ENCODE measurements around the gene ADAMTS2.

ADAMTS2 gene

GRCh38 chr5:179278546-179278945, 66.7 kb downstream of the ADAMTS2 start:
- DNase-seq (ENCODE audit: low read depth in 2 of 2): no peak

DNA sequence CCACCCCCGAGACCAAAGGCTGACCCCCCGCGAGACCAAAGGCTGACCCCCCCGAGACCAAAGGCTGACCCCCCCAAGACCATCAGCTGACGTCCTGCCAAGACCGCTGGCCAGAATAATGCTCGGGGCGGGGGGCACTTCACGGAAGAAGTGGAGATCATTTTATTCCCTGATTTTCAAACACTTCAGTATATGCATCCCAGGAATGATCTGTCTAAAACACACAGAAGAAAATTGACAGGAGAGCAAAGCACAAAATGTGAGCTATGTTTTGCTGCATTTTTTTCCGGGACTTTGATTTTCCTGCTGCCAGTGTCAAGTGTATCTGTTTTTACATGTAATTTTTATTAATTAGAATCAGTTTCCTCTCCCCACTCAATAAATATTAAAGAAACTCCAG, 67.1 kb downstream of the ADAMTS2 start:
- no peak for DNase-seq (ENCODE audit: low read depth in 2 of 2)

GRCh38 chr5:179276838-179277395, 68.3 kb downstream of the ADAMTS2 start:
- DNase-seq (ENCODE audit: low read depth in 2 of 2): no peak

GRCh38 chr5:179275941-179276837, 69.1 kb downstream of the ADAMTS2 start:
- no peak for DNase-seq (ENCODE audit: low read depth in 2 of 2)

DNA sequence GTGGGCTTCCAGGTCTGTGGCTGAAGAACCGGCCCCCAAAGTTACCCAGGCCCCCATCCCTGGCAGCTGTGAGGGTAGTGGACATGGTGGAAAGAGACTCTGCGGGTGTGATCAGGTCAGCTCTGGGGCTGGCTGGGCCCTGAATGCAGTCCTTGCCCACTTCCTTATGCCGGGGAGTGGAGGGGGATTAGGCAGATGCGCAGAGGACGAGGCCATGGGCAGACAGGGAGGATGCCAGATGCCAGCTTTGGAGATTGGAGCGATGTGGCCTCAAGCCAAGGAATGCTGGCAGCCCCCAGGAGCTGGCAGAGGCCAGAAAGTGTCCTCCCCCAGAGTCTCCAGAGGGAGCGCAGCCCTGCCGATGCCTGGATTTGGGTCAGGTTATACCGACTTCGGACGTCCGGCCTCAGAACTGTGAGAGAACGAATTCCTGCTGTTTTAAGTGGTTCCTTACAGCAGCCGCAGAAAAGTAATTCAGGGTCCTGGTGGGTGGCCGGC, 69.8 kb downstream of the ADAMTS2 start:
- no peak for DNase-seq (ENCODE audit: low read depth in 2 of 2)

DNA sequence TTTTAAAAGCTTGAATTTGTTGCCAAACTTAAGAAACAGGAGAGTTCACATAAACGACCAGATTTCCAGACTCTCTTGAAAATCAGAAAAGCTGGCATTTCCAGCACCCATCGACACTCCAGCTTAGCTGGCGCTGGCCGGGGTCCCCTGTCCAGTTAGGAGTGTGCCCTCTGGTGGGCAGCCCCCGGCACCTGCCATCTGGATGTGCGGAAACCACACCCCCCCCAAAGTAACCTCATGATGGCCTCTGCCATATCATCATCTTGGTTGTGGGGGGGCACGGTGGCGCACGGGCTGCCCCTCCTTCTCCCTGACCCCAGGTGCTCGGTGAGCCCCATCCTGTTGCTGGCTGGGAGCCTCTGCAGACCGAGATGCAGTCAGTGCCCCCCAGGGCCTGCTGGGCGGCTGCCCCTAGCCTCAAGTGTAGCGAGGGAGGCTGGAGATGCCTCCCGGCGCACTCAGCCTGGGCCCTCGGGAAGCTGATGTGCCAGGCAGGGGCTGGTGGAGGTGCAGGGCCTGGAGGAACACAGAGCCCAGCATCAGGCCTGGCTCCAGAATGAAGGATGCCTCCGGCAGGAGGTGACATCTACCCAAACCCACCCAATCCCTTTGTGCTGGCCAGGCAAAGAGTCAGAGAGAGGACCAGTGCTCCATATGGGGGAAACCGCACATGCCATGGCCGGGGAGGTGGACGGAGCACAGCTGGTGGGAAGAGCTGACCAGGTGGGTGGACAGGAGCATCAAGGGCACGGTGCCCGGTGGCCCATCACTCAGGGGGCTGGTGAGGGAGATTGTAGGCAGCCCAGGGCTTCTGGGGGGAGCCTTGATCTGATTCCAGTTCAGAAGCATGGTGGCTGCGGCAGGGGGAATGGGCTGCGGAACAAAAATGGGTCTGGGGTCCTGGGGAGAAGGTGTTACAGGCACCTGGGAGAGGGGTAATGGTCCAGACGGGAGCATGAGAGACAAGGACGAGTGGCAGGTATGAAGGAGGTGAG, 70.6 kb downstream of the ADAMTS2 start:
- DNase-seq (ENCODE audit: low read depth in 2 of 2): no peak

DNA sequence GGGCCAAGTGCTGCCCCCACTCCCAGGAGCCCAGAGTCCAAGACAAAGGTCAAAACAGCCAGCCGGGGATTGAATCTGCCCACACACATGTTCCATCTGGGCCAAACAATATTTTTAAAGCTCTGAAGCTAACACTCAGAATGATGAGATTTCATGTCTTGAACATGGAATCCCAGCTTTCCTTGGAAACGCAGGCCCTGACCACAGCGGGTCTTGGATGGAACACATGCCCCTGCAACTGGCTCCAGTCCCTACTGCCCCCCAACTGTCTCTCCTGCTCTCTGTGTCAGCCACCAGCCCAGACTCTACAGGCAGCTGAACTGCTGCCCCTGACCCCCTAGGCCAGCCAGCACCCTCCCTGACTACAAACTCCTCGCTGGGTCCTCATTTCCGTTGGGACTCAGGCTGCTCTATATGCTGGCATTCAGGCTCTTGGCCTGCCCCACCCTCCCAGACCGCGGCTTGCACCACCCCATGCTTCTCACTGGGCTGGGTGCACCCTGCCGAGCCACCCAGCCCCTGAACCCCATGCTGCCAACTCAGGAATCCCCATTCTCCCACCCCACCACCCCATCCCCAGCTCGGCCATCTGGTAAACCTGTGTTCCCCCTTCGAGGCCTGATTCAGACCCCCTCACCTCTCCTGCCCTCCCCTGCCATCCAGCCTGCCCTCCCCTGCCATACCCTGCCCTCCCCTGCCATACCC, 71.7 kb downstream of the ADAMTS2 start:
- no peak for DNase-seq (ENCODE audit: low read depth in 2 of 2)

- no peak for DNase-seq (ENCODE audit: low read depth in 2 of 2)
Observed at GRCh38 chr5:179273073-179273435, 72.2 kb downstream of the ADAMTS2 start.

- DNase-seq (ENCODE audit: low read depth in 2 of 2): no peak
Observed at GRCh38 chr5:179272326-179273072, 72.8 kb downstream of the ADAMTS2 start.

- no peak for DNase-seq (ENCODE audit: low read depth in 2 of 2)
Observed at GRCh38 chr5:179271821-179272325, 73.4 kb downstream of the ADAMTS2 start.

DNA sequence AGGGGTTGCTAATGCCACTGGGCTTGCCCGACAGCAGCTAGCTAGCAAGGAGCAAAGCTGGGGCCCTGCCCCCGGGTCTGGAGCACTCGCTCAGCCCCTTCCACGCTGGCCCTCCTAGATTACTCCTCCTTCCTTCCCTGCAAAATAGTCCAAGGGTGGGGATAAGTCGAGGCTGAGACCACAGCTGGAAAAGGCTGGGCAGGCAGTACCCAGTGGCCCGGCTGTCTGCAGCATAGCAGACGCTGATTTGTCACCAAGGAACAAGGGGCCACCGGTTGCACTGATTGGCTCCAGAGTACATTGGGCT, 73.9 kb downstream of the ADAMTS2 start:
- no peak for DNase-seq (ENCODE audit: low read depth in 2 of 2)

- DNase-seq (ENCODE audit: low read depth in 2 of 2): no peak
Observed at GRCh38 chr5:179270581-179271427, 74.5 kb downstream of the ADAMTS2 start.

GRCh38 chr5:179269781-179270543, 75.3 kb downstream of the ADAMTS2 start:
- DNase-seq (ENCODE audit: low read depth in 2 of 2): no peak

GRCh38 chr5:179268966-179269693, 76.1 kb downstream of the ADAMTS2 start:
- DNase-seq (ENCODE audit: low read depth in 2 of 2): no peak

DNA sequence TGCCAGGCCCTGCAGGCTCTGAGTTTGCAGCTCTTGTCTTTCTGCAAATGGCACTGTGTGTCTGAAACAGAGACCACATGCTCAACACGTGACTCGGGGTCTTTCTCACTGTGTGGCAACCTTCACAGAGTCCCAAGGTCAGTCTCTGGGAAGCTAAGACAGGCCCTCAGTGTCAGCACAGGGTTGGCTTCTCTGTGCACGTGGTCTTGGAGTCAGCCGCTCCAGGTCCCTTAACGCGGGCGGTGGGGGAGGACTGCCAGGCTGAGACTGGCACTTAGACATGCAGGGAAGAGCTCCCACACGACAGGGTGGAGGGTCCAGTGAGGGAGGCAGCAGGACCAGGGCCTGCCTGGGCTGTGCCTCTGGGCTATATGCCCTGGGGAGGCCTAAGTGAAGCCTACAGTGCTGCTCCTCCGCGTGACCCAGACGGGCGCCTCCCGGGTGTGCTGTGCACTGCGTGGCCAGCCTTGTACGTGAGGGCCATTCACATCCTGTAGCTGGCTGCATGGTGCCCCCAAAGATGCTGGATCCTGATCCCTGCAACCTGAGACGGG, 76.8 kb downstream of the ADAMTS2 start:
- DNase-seq (ENCODE audit: low read depth in 2 of 2): no peak

DNA sequence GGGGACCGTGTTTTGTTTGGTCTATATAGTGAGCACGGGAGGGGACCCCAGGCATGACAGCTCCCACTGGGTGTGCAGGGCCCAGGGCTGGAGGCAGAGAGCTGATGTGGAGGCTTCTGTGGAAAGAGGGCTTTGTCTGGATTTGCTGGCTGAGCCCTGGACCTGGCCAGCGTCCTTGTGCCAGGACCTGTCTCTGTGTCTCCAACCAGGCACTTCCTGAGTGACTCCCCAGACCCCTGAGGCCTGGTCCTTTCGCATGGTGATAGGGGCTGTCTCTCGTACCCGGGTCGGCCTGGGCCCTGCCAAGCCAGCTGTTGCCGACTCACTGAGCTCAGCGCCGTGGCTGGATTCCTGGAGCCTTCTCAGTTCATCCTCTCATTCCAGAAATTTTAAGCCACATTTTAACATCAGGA, 77.6 kb downstream of the ADAMTS2 start:
- DNase-seq (ENCODE audit: low read depth in 2 of 2): no peak

- DNase-seq (ENCODE audit: low read depth in 2 of 2): no peak
Observed at GRCh38 chr5:179267071-179267670, 78.1 kb downstream of the ADAMTS2 start.
